ENCODE measurements around the gene DOK7.

DOK7 gene

DNA sequence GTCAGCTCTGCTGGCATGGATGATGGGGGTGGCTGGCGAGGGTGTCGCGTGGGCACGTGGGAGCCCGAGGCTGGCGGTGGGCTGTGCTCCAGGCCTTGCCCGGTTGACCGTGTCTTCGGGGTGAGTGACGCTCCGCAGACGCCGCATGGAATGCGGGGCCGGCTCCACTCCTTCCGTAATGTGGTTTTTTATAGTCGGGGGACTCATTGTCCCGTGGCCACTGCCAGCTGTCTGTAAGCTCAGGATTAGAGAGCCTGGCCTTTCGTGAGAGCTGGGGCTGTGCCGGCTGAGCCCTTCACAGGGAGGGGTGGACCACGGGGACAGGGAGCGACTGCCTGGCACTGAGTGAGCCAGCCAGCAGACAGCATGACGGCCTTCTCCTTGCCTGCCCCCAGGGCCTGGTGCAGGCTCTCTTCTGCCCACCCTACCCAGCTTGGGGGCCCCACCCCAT lies 20.4 kb downstream of the DOK7 start:
- peaks cover 95% of the 10 kb centered on the region for H3K27me3 ChIP-seq (ENCODE audit: insufficient read depth, low read length)
- peaks cover 10% of the 10 kb centered on the region for H3K4me1 ChIP-seq (ENCODE audit: insufficient read depth, low read length)
- H3K36me3 ChIP-seq (ENCODE audit: insufficient read depth, low read depth, low read length): no peaks in the 10 kb centered on the region
- H3K27ac ChIP-seq (ENCODE audit: low read length): no peak overlapping the region
- H3K9ac ChIP-seq (ENCODE audit: low read depth, low read length): no peak overlapping the region
- no peak overlapping the region for H3K4me3 ChIP-seq (ENCODE audit: low read length)
- H3K9me3 ChIP-seq (ENCODE audit: insufficient read depth, low read depth, low read length): no peaks in the 10 kb centered on the region

- no peak overlapping the region for H3K27ac ChIP-seq (ENCODE audit: low read length)
- no peaks in the 10 kb centered on the region for H3K36me3 ChIP-seq (ENCODE audit: insufficient read depth, low read depth, low read length)
- no peak overlapping the region for H3K4me3 ChIP-seq (ENCODE audit: low read length)
- H3K9ac ChIP-seq (ENCODE audit: low read depth, low read length): no peak overlapping the region
- H3K27me3 ChIP-seq (ENCODE audit: insufficient read depth, low read length): peaks cover 95% of the 10 kb centered on the region
- no peaks in the 10 kb centered on the region for H3K9me3 ChIP-seq (ENCODE audit: insufficient read depth, low read depth, low read length)
- peaks cover 10% of the 10 kb centered on the region for H3K4me1 ChIP-seq (ENCODE audit: insufficient read depth, low read length)
Observed at GRCh38 chr4:3484057-3484973, 21.2 kb downstream of the DOK7 start.

DNA sequence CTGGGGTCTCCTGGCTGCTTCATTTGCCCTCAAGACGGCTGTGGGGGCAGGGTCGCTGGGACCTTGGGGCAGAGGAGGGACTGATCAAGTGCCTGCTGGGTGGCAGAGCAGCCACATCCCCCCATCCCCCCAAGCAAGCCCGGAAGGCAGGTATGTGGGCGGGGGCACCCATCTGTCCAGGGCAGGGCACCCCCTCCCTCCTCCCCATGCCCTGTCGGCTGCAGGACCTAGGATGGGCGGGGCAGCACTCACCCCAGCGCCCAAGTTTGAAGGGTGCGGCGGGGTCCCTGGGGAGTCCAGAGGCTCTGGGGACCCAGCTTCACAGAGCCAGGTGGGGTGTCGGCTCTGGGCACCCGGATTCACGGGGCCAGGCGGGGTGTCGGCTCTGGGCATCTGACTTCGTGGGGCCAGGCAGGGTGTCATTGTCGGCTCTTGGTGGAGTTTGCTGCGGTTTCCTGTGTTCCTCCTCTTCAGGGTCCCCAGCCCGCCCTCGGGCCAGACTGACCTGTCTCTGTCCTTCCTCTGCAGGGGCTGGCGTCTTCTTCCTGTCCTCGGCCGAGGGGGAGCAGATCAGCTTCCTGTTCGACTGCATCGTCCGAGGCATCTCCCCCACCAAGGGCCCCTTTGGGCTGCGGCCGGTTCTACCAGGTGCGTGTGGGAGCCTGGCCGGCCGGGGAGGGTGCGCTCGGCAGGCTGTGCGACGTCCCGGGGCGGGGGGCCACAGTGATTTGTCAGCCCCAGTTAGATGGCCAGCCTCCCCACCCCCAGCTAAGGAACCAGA lies 22.1 kb downstream of the DOK7 start:
- Histone ChIP-seq H3K27me3 (ENCODE audit: insufficient read depth, low read length) (peaks cover 95% of the 10 kb centered on the region), H3K27ac (ENCODE audit: low read length) (no peak overlapping the region), H3K4me1 (ENCODE audit: insufficient read depth, low read length) (peaks cover 10% of the 10 kb centered on the region), H3K36me3 (ENCODE audit: insufficient read depth, low read depth, low read length) (no peaks in the 10 kb centered on the region), H3K4me3 (ENCODE audit: low read length) (no peak overlapping the region), H3K9ac (ENCODE audit: low read depth, low read length) (no peak overlapping the region), H3K9me3 (ENCODE audit: insufficient read depth, low read depth, low read length) (no peaks in the 10 kb centered on the region)

GRCh38 chr4:3485886-3486540 lies 22.9 kb downstream of the DOK7 start:
- Histone ChIP-seq H3K27ac (ENCODE audit: low read length) (no peak overlapping the region), H3K36me3 (ENCODE audit: insufficient read depth, low read depth, low read length) (no peaks in the 10 kb centered on the region), H3K4me1 (ENCODE audit: insufficient read depth, low read length) (peaks cover 6% of the 10 kb centered on the region; the same call in 1 of the 2 replicates), H3K9me3 (ENCODE audit: insufficient read depth, low read depth, low read length) (no peaks in the 10 kb centered on the region), H3K27me3 (ENCODE audit: insufficient read depth, low read length) (peaks cover 99% of the 10 kb centered on the region), H3K4me3 (ENCODE audit: low read length) (no peak overlapping the region), H3K9ac (ENCODE audit: low read depth, low read length) (no peak overlapping the region)

DNA sequence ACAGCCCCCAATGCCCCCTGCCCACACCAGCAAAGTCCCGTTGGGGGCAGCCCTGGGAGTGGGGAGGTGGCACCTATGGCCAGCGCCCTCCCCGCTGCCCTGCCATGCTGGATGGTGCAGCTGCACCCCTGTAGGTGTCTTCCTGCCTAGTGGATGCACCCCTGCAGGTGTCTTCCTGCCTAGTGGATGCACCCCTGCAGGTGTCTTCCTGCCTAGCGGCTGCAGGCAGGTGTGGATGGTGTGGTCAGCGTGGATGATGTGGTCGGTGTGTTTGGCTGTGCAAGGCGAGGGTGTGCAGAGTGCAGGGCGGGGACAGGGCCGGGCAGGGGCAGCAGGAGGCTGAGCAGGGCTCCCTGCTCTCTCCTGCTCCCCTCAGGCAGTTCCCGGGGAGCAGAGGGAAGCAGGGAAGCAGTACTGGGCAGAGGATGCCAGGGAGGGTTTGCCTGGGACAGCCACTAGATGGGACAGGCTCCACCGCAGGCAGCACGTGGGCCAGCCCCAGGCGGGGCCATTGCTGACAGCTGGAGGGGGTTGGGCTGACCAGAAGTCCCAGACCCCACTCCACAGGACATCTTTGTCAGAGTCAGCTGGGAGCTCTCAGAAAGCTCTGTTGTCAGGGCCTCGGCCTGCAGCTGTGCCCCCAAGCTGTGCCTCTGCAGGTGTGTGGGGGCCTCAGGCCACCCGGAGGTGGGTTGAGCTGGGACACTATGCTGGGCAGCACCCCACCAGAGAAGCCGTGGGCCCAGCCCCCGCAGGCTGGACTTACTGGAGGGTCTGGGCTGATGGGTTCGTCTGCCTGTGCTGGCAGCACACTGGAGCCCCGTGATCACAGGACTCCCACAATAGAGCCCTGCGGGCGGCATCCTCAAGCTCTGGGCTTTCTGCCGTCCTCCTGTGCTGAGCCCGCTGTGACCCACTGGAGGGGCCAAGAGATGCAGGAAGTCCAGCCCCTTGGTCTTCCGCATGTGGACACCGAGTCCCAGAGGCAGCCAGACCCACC lies 23.7 kb downstream of the DOK7 start:
- Histone ChIP-seq H3K4me1 (ENCODE audit: insufficient read depth, low read length) (no peaks in the 10 kb centered on the region; the same call in 1 of the 2 replicates), H3K9ac (ENCODE audit: low read depth, low read length) (no peak overlapping the region), H3K36me3 (ENCODE audit: insufficient read depth, low read depth, low read length) (no peaks in the 10 kb centered on the region), H3K27me3 (ENCODE audit: insufficient read depth, low read length) (peaks cover 100% of the 10 kb centered on the region), H3K9me3 (ENCODE audit: insufficient read depth, low read depth, low read length) (no peaks in the 10 kb centered on the region), H3K4me3 (ENCODE audit: low read length) (no peak overlapping the region), H3K27ac (ENCODE audit: low read length) (no peak overlapping the region)

GRCh38 chr4:3487861-3488260 lies 24.8 kb downstream of the DOK7 start:
- Histone ChIP-seq H3K36me3 (ENCODE audit: insufficient read depth, low read depth, low read length) (no peaks in the 10 kb centered on the region), H3K27me3 (ENCODE audit: insufficient read depth, low read length) (peaks cover 100% of the 10 kb centered on the region), H3K4me3 (ENCODE audit: low read length) (no peak overlapping the region), H3K9ac (ENCODE audit: low read depth, low read length) (no peak overlapping the region), H3K27ac (ENCODE audit: low read length) (no peak overlapping the region), H3K4me1 (ENCODE audit: insufficient read depth, low read length) (no peaks in the 10 kb centered on the region; the same call in 1 of the 2 replicates), H3K9me3 (ENCODE audit: insufficient read depth, low read depth, low read length) (no peaks in the 10 kb centered on the region)

GRCh38 chr4:3488820-3489219 lies 25.7 kb downstream of the DOK7 start:
- Histone ChIP-seq H3K9me3 (ENCODE audit: insufficient read depth, low read depth, low read length) (no peaks in the 10 kb centered on the region), H3K27ac (ENCODE audit: low read length) (no peak overlapping the region), H3K4me1 (ENCODE audit: insufficient read depth, low read length) (peaks cover under 1% of the 10 kb centered on the region; the same call in 1 of the 2 replicates), H3K36me3 (ENCODE audit: insufficient read depth, low read depth, low read length) (no peaks in the 10 kb centered on the region), H3K4me3 (ENCODE audit: low read length) (no peak overlapping the region), H3K9ac (ENCODE audit: low read depth, low read length) (no peak overlapping the region), H3K27me3 (ENCODE audit: insufficient read depth, low read length) (peaks cover 100% of the 10 kb centered on the region)

GRCh38 chr4:3489451-3489962 lies 26.4 kb downstream of the DOK7 start:
- Histone ChIP-seq H3K9me3 (ENCODE audit: insufficient read depth, low read depth, low read length) (no peaks in the 10 kb centered on the region), H3K4me3 (ENCODE audit: low read length) (no peak overlapping the region), H3K4me1 (ENCODE audit: insufficient read depth, low read length) (peaks cover 2% of the 10 kb centered on the region; the same call in 1 of the 2 replicates), H3K27ac (ENCODE audit: low read length) (no peak overlapping the region), H3K36me3 (ENCODE audit: insufficient read depth, low read depth, low read length) (no peaks in the 10 kb centered on the region), H3K27me3 (ENCODE audit: insufficient read depth, low read length) (peaks cover 100% of the 10 kb centered on the region), H3K9ac (ENCODE audit: low read depth, low read length) (no peak overlapping the region)

DNA sequence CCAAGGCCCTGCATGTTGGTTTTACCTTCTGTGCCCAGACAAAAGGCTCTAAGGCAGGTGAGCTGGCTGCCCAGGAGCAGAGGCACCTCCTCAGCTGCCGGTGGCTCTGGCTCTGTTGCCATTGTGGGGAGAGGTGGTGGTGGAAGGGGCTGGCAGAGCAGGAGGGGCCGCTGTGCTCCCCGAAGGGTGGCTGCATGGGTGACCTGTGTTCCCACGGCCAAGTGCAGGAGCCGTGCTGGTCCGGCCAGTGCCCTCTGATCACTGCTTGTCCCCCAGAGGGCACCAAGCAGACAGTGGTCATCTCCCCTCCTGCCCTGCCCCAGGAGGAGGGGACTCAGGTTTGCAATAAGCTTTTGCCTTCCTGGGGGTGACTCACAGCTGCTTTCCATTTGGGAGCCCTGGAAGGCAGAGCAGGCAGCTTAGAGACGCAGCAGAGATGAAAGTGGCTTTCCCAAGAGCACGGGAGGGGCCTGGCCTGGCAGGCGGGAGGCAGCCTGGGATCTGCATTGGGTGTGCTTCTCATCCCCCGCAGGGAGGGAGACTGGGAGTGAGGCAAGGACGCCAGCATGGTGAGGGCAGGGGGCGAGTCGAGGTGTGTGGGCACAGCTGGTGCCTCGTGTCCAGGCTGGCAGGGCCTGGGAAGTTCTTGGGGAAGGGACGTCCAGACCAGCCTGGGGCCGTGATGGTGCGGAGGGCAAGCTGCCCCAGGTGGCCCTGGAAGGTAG lies 28.7 kb downstream of the DOK7 start:
- no peak overlapping the region for H3K27ac ChIP-seq (ENCODE audit: low read length)
- H3K4me1 ChIP-seq (ENCODE audit: insufficient read depth, low read length): peaks cover 2% of the 10 kb centered on the region; the same call in 1 of the 2 replicates
- peaks cover 100% of the 10 kb centered on the region for H3K27me3 ChIP-seq (ENCODE audit: insufficient read depth, low read length)

More for the DNA sequence above, 28.7 kb downstream of the DOK7 start:
- no peak overlapping the region for H3K4me3 ChIP-seq (ENCODE audit: low read length)
- H3K9ac ChIP-seq (ENCODE audit: low read depth, low read length): no peak overlapping the region
- no peaks in the 10 kb centered on the region for H3K36me3 ChIP-seq (ENCODE audit: insufficient read depth, low read depth, low read length)
- H3K9me3 ChIP-seq (ENCODE audit: insufficient read depth, low read depth, low read length): no peaks in the 10 kb centered on the region
